GM23248 (cell line): ENCODE results near the gene TMEM164.

Experiments
- EZH2 ChIP-seq: fragments of 200-600 bp; sonication (generic); IDR thresholded peaks from 2 replicates; pipeline ENCODE4 v1.6.1; 2018; ENCODE audit warnings: antibody characterized with exemption, mild to moderate bottlenecking; ENCODE audit not compliant: insufficient read depth, poor library complexity, severe bottlenecking
- EZH2phosphoT487 ChIP-seq: fragments of 200-600 bp; sonication (generic); IDR thresholded peaks from 2 replicates; pipeline ENCODE4 v1.6.1; 2018; ENCODE audit warnings: antibody characterized with exemption, moderate library complexity, mild to moderate bottlenecking, low read depth; ENCODE audit not compliant: insufficient read depth

DNA sequence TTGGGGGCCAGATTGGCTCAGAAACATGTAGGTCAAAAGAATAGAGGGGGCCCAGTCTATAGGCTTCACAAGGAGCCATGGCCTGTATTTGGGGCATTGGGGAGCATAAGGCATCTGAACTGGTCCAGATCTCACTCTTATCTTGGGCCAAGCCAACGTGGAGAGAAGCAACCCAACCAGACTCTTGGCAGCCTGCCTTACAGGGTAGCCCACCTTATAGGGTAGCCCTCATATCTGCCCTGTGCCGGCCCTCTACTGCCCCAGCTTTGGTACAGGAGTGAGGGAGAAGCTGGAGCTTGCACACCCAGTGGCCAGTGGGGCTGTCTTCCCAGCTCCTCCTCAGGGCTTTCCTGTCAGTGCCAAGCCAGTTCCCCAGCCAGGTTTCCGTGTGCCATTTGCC, 172.8 kb downstream of the TMEM164 start:
- TF ChIP-seq EZH2 (no peak), EZH2phosphoT487 (no peak)
